ENCODE data around the gene NCBP3.

DNA sequence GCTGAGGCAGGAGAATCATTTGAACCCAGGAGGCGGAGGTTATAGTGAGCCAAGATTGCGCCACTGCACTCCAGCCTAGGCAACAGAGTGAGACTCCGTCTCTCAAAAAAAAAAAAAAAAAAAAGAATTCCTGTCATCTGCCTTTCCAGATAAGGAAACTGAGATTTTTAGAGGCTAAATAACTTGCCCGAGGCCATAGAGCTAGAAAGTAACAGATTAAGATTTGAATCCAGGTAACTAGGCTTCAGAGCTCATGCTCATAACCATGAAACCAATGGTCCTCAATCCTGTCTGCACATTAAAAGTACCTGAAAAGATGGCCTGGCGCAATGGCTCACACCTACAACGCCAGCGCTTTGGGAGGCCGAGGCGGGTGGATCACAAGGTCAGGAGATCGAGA lies 9.5 kb downstream of the NCBP3 start:
- TF ChIP-seq, protein P1, sequence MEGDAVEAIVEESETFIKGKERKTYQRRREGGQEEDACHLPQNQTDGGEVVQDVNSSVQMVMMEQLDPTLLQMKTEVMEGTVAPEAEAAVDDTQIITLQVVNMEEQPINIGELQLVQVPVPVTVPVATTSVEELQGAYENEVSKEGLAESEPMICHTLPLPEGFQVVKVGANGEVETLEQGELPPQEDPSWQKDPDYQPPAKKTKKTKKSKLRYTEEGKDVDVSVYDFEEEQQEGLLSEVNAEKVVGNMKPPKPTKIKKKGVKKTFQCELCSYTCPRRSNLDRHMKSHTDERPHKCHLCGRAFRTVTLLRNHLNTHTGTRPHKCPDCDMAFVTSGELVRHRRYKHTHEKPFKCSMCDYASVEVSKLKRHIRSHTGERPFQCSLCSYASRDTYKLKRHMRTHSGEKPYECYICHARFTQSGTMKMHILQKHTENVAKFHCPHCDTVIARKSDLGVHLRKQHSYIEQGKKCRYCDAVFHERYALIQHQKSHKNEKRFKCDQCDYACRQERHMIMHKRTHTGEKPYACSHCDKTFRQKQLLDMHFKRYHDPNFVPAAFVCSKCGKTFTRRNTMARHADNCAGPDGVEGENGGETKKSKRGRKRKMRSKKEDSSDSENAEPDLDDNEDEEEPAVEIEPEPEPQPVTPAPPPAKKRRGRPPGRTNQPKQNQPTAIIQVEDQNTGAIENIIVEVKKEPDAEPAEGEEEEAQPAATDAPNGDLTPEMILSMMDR (IDR thresholded peaks at IDR 0.05 in 4 of 5, conservative IDR thresholded peaks at IDR 0.05 in 1 of 5), result no peak
- no peak for TF ChIP-seq POLR2A (IDR thresholded peaks at IDR 0.05)

Data from gastrocnemius medialis (tissue), 4 donors.